Measurements from ENCODE around the gene GPR50. TPM values are rescaled to one million over a fixed set of nuclear protein-coding genes. Genes with fewer than 3 reads are reported as not detected.

Gene GPR50
- total and polyA plus RNA-seq, 10 of the 15 experiments (the other 5 are each of a cell fraction or from before 2014, with no cell fraction given) = 0.03 to 0.08 (median 0.04) TPM; not detected in 7

GRCh38 chrX:151206871-151207270 is 30.5 kb downstream of the GPR50 start (continued):
- TF ChIP-seq USF2 (IDR thresholded peaks at IDR 0.05; ENCODE audit: borderline replicate concordance, low read depth, low read length) (no peak), REST (IDR thresholded peaks at IDR 0.05; ENCODE audit: low read depth, low read length) (no peak), ZNF622 (IDR thresholded peaks at IDR 0.05) (no peak), POLR2AphosphoS5 (IDR thresholded peaks at IDR 0.05; ENCODE audit: low read length) (no peak), BCL11A (IDR thresholded peaks at IDR 0.05; ENCODE audit: low read depth, low read length) (no peak), ZNF592 (IDR thresholded peaks at IDR 0.05) (no peak), ZNF687 (IDR thresholded peaks at IDR 0.05) (no peak), TAF1 (IDR thresholded peaks at IDR 0.05; ENCODE audit: borderline replicate concordance, low read depth, low read length) (no peak)
